SH-SY5Y (cell line): ENCODE data around the gene PLCZ1.

ENCODE experiments used
- GATA2 ChIP-seq: IDR thresholded peaks from 2 replicates; pipeline ENCODE4 v1.6.1; 2011; ENCODE audit warnings: mild to moderate bottlenecking, low read depth, low read length
- GATA3 ChIP-seq: IDR thresholded peaks from 2 replicates; pipeline ENCODE4 v1.6.1; 2011; ENCODE audit warnings: low read depth, mild to moderate bottlenecking, low read length, moderate library complexity

Gene PLCZ1

GRCh38 chr12:18676996-18677588 lies 60.7 kb downstream of the PLCZ1 start:
- TF ChIP-seq GATA2 (no peak), GATA3 (no peak)

- TF ChIP-seq GATA2 (no peak), GATA3 (no peak)
These were observed 61.7 kb downstream of the PLCZ1 start for GRCh38 chr12:18676141-18676540.

- TF ChIP-seq GATA3: no peak
- no peak for TF ChIP-seq GATA2
These were observed 79.0 kb downstream of the PLCZ1 start for GRCh38 chr12:18658829-18659228.

GRCh38 chr12:18658179-18658578 lies 79.6 kb downstream of the PLCZ1 start:
- TF ChIP-seq GATA2: no peak

- no peak for TF ChIP-seq GATA2
- no peak for TF ChIP-seq GATA3
These were observed 82.5 kb downstream of the PLCZ1 start for GRCh38 chr12:18655351-18655750.

- TF ChIP-seq GATA2: no peak
- TF ChIP-seq GATA3: no peak
These were observed 84.3 kb downstream of the PLCZ1 start for GRCh38 chr12:18653465-18653864.

- TF ChIP-seq GATA2 (no peak), GATA3 (no peak)
These were observed 85.2 kb downstream of the PLCZ1 start for GRCh38 chr12:18652596-18652995.

GRCh38 chr12:18651525-18651924 lies 86.3 kb downstream of the PLCZ1 start:
- TF ChIP-seq GATA3 (no peak), GATA2 (no peak)

GRCh38 chr12:18646286-18646890 lies 91.4 kb downstream of the PLCZ1 start:
- TF ChIP-seq GATA2: no peak
- no peak for TF ChIP-seq GATA3

- TF ChIP-seq GATA3: no peak
- TF ChIP-seq GATA2: no peak
These were observed 93.2 kb downstream of the PLCZ1 start for GRCh38 chr12:18644564-18644963.

GRCh38 chr12:18643681-18644080 lies 94.1 kb downstream of the PLCZ1 start:
- TF ChIP-seq GATA3 (no peak), GATA2 (no peak)

GRCh38 chr12:18640321-18640955 lies 97.4 kb downstream of the PLCZ1 start:
- TF ChIP-seq GATA3: no peak
- TF ChIP-seq GATA2: no peak

- no peak for TF ChIP-seq GATA3
- no peak for TF ChIP-seq GATA2
These were observed 103.4 kb downstream of the PLCZ1 start for GRCh38 chr12:18634382-18634781.
